ENCODE data around the gene ANG.

Gene ANG

DNA sequence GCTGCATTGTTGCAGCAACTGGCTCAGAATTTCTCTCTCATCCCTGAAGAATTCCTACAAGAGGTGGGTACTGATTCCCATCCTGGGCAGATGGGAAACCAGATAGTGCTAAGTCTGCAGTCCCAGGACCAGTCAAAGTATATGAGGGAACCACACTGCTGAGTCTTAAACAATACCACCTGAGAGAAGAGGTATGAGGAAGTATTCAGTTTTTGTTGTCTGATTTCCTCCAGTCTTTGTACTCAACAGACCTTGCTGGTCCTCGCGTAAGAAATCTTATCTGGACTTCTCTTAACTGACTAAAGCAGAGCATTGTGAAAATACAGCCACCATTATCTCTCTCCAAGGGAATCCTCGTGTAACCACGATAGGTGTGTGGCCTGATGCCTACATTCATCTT, 53.6 kb downstream of the ANG start:
- TF ChIP-seq, protein P1, sequence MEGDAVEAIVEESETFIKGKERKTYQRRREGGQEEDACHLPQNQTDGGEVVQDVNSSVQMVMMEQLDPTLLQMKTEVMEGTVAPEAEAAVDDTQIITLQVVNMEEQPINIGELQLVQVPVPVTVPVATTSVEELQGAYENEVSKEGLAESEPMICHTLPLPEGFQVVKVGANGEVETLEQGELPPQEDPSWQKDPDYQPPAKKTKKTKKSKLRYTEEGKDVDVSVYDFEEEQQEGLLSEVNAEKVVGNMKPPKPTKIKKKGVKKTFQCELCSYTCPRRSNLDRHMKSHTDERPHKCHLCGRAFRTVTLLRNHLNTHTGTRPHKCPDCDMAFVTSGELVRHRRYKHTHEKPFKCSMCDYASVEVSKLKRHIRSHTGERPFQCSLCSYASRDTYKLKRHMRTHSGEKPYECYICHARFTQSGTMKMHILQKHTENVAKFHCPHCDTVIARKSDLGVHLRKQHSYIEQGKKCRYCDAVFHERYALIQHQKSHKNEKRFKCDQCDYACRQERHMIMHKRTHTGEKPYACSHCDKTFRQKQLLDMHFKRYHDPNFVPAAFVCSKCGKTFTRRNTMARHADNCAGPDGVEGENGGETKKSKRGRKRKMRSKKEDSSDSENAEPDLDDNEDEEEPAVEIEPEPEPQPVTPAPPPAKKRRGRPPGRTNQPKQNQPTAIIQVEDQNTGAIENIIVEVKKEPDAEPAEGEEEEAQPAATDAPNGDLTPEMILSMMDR (conservative IDR thresholded peaks at IDR 0.05; ENCODE audit: low read depth, low read length): no peak
- no peak for DNase-seq (ENCODE audit: low read depth)
- no peak overlapping the region for H3K4me3 ChIP-seq (ENCODE audit: low read depth, low read length)

DNA sequence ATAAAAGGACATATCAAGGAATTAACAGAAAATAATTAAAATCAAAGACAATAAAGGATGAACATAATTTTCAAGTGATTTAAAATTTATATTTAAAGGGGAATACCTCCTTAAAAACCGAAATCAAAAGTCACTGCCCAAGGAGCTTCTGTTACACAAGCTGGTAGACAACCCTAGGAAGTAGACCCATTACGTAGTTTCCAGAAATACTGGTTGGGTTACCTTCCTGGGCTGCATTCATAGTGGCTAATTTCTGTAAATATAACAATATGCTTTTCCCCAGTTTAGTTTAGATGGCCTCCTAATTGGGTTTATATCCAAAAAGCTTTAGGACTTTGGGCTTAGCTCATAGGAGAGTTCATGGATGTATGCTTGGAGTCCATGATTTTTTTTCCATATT, 55.0 kb downstream of the ANG start:
- TF ChIP-seq, protein P1 (conservative IDR thresholded peaks at IDR 0.05; ENCODE audit: low read depth, low read length): no peak
- H3K4me3 ChIP-seq (ENCODE audit: low read depth, low read length): no peak overlapping the region
- DNase-seq (ENCODE audit: low read depth): no peak

Data from choroid plexus epithelial cell (primary cell).